Trophoblast cell (in vitro differentiated cells and primary cell): ENCODE results near the gene TLE2.
"Not testable (repeated sequence)": the region's sequence is repeated elsewhere in the genome, so short reads cannot be mapped to it uniquely, and the experiment has no call there.

Experiments used
- DNase-seq, 2 donors: peaks; one replicate each; pipeline ENCODE4 v3.0.0-alpha.2; 2016
- H2AFZ ChIP-seq: 2 replicates; pipeline ENCODE4 v1.6.1; 2013; ENCODE audit warnings: low read length, moderate library complexity, mild to moderate bottlenecking; ENCODE audit not compliant: insufficient read depth, poor library complexity
- H2AK5ac ChIP-seq: 2 replicates; pipeline ENCODE4 v1.6.1; 2013; ENCODE audit warnings: mild to moderate bottlenecking, low read length
- H2BK120ac ChIP-seq: 2 replicates; pipeline ENCODE4 v1.6.1; 2013; ENCODE audit warnings: low read length, mild to moderate bottlenecking, moderate library complexity; ENCODE audit not compliant: insufficient read depth, poor library complexity
- H2BK12ac ChIP-seq: 2 replicates; pipeline ENCODE4 v1.6.1; 2013; ENCODE audit warnings: mild to moderate bottlenecking, low read length, moderate library complexity
- H2BK5ac ChIP-seq: 2 replicates; pipeline ENCODE4 v1.6.1; 2013; ENCODE audit warnings: low read length, low read depth, moderate library complexity, mild to moderate bottlenecking; ENCODE audit not compliant: poor library complexity
- H3K14ac ChIP-seq: 2 replicates; pipeline ENCODE4 v1.6.1; 2013; ENCODE audit warnings: mild to moderate bottlenecking, low read length
- H3K18ac ChIP-seq: 2 replicates; pipeline ENCODE4 v1.6.1; 2013; ENCODE audit warnings: mild to moderate bottlenecking, low read length
- H3K23ac ChIP-seq: 2 replicates; pipeline ENCODE4 v1.6.1; 2013; ENCODE audit warnings: low read length
- H3K27ac ChIP-seq: 2 replicates; pipeline ENCODE4 v1.5.1; 2013; ENCODE audit warnings: low read depth, mild to moderate bottlenecking, inconsistent platforms, low read length, moderate library complexity
- H3K27me3 ChIP-seq: 2 replicates; pipeline ENCODE4 v1.6.1; 2013; ENCODE audit warnings: inconsistent platforms, mild to moderate bottlenecking, low read length, moderate library complexity; ENCODE audit not compliant: insufficient read depth
- H3K36me3 ChIP-seq, 2 experiments: 1 replicate in 1 of 2; 2 replicates in 1 of 2; pipeline ENCODE4 v1.6.1; 2013; ENCODE audit warnings: low read length in 2 of 2, mild to moderate bottlenecking in 2 of 2, moderate library complexity in 1 of 2; ENCODE audit not compliant: insufficient read depth in 2 of 2, control insufficient read depth in 1 of 2
- H3K4ac ChIP-seq: 2 replicates; pipeline ENCODE4 v1.6.1; 2013; ENCODE audit warnings: low read depth, mild to moderate bottlenecking, low read length, moderate library complexity
- H3K4me1 ChIP-seq, 2 experiments: 1 replicate in 1 of 2; 2 replicates in 1 of 2; pipeline ENCODE4 v1.6.1; 2013; ENCODE audit warnings: low read length in 2 of 2, mild to moderate bottlenecking in 2 of 2, moderate library complexity in 1 of 2; ENCODE audit not compliant: insufficient read depth in 2 of 2, control insufficient read depth in 1 of 2
- H3K4me2 ChIP-seq: 2 replicates; pipeline ENCODE4 v1.6.1; 2013; ENCODE audit warnings: inconsistent platforms, mild to moderate bottlenecking, low read length, moderate library complexity
- H3K4me3 ChIP-seq: 2 replicates; pipeline ENCODE4 v1.5.1; 2013; ENCODE audit warnings: mild to moderate bottlenecking, low read depth, low read length, inconsistent platforms
- H3K79me1 ChIP-seq: one replicate; pipeline ENCODE4 v1.6.1; 2013; ENCODE audit warnings: low read length
- H3K79me2 ChIP-seq: 2 replicates; pipeline ENCODE4 v1.6.1; 2013; ENCODE audit warnings: low read length, mild to moderate bottlenecking; ENCODE audit not compliant: control insufficient read depth, insufficient read depth, poor library complexity
- H3K9ac ChIP-seq: 2 replicates; pipeline ENCODE4 v1.6.1; 2013; ENCODE audit warnings: mild to moderate bottlenecking, low read length
- H3K9me3 ChIP-seq: 2 replicates; pipeline ENCODE4 v1.6.1; 2013; ENCODE audit warnings: low read depth, mild to moderate bottlenecking, control low read depth, inconsistent platforms, low read length; ENCODE audit not compliant: insufficient read depth
- H4K12ac ChIP-seq: 2 replicates; pipeline ENCODE4 v1.6.1; 2013; ENCODE audit warnings: low read depth, mild to moderate bottlenecking, low read length, moderate library complexity
- H4K8ac ChIP-seq: 2 replicates; pipeline ENCODE4 v1.6.1; 2013; ENCODE audit warnings: low read depth, mild to moderate bottlenecking, low read length, moderate library complexity
- H4K91ac ChIP-seq: one replicate; pipeline ENCODE4 v1.6.1; 2013; ENCODE audit warnings: low read depth, mild to moderate bottlenecking, low read length, moderate library complexity
- WGBS: extraction: QIAGEN DNeasy Blood & Tissue Kit; methylation state at CpG from one replicate; pipeline ENCODE4 v1.1.7; 2013; ENCODE audit warnings: missing lambda C conversion rate; ENCODE audit not compliant: insufficient read length, insufficient coverage; ENCODE audit errors: extremely low coverage; 5-methylcytosine and 5-hydroxymethylcytosine counted together

TLE2 gene

DNA sequence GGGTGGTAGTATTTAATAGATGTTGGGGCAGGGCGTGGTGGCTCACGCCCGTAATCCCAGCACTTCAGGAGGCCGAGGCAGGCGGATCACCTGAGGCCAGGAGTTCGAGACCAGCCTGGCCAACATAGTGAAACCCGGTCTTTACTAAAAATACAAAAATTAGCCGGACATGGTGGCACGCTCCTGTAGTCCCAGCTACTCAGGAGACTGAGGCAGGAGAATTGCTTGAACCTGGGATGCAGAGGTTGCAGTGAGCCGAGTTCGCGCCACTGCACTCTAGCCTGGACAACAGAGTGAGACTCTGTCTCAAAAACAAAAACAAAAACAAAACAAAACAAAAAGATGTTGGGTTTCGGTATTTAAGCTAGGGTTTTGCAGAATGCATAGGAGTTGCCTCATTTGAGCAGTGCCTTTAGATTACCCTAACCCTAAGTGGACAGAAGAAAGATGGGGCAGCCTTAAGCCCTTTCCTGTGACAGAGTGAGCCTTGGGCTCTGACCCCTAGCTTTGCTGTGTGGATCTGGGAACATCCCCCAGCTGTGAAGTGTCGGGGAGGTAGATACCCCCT lies 8.0 kb upstream of the TLE2 start:
- H2AFZ ChIP-seq, H2BK120ac ChIP-seq, H3K4me3 ChIP-seq, H4K8ac ChIP-seq, H3K23ac ChIP-seq, DNase-seq, H4K12ac ChIP-seq, H3K4ac ChIP-seq, H3K27ac ChIP-seq, H3K18ac ChIP-seq, H3K27me3 ChIP-seq, H2BK5ac ChIP-seq, H3K36me3 ChIP-seq, H2BK12ac ChIP-seq, H3K14ac ChIP-seq, H2AK5ac ChIP-seq, H4K91ac ChIP-seq, H3K9ac ChIP-seq, H3K9me3 ChIP-seq, H3K79me2 ChIP-seq: not testable (repeated sequence)
- Histone ChIP-seq H3K4me2 (peak overlapping the region; percentile 62), H3K4me1 (peaks cover 15 to 19% of the 10 kb centered on the region in 2 experiments), H3K79me1 (peaks cover 12% of the 10 kb centered on the region)
- WGBS = no CpG with 5 or more reads among the region's 14 CpGs

DNA sequence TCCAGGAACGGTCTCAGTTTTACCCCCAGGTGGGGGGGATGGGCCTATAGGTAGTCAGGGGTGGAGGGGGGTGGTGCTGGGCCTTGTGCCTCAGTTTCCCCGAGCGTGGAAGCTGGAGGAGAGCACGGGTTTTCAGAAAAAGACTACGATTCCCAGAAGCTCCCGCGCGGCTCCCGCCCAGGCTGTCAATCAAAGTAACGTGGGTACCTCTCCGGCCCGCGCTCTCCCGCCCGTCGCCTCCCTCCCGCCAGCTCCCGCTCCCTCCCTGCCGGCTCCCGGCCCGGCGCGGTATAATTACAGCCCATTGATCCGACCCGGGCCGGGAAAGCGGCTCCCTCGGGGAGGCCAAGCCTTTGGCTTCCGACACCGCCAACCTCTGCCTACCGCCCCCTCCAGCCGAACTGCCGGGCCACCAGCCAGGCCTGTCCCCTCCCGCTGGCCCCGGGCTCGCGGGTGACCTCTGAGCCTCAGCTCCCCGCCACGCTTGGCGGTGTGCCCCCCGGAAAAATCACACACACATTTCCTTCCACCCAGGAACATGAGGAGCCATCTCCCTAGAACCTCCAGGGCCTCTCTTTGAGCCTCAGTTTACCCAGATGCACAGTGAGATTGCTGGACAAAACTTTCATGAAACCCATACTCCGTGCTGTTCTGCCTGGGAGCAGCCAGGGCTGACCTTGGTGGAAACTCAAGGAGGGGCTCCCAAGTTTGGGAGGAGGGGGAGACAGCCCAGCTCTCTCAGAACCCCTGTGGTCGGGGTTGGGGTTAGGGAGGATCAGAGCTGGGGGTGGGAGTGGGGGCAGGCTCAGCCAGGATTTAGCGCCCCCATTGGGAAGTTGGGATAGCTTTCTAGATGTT lies 7.3 kb upstream of the TLE2 start:
- H3K18ac ChIP-seq = peak overlapping the region; percentile 46
- H3K27ac ChIP-seq = peak overlapping the region; percentile 37
- no peak overlapping the region for H3K9ac ChIP-seq
- H4K12ac ChIP-seq = no peak overlapping the region
- no CpG with 5 or more reads among the region's 44 CpGs for WGBS
- H3K27me3 ChIP-seq = peaks cover 5% of the 10 kb centered on the region
- peak overlapping the region; percentile 42 for H2BK12ac ChIP-seq
- peak overlapping the region; percentile 28 for H3K14ac ChIP-seq
- H3K23ac ChIP-seq = no peak overlapping the region
- peak overlapping the region; percentile 85 for H2AFZ ChIP-seq
- H3K79me1 ChIP-seq = peaks cover 12% of the 10 kb centered on the region
- peak overlapping the region; percentile 62 for H2BK5ac ChIP-seq
- H3K4me2 ChIP-seq = peak overlapping the region; percentile 62
- H3K4me1 ChIP-seq = peaks cover 15 to 19% of the 10 kb centered on the region in 2 experiments
- H2BK120ac ChIP-seq = peak overlapping the region; percentile 39
- peak overlapping the region; percentile 80 for H4K8ac ChIP-seq
- H3K79me2 ChIP-seq = no peaks in the 10 kb centered on the region
- H3K4ac ChIP-seq = no peak overlapping the region
- H4K91ac ChIP-seq = peak overlapping the region; percentile 57
- H2AK5ac ChIP-seq = no peak overlapping the region
- no peaks in the 10 kb centered on the region for H3K36me3 ChIP-seq
- H3K9me3 ChIP-seq = no peaks in the 10 kb centered on the region
- H3K4me3 ChIP-seq = peak overlapping the region; percentile 68
- peak; percentile 86 to 90 for DNase-seq

GRCh38 chr19:3035542-3036118 lies 6.5 kb upstream of the TLE2 start:
- no peak overlapping the region for H3K14ac ChIP-seq
- DNase-seq = peak; percentile 97 to 98
- no peaks in the 10 kb centered on the region for H3K79me2 ChIP-seq
- no peak overlapping the region for H3K4ac ChIP-seq
- H3K18ac ChIP-seq = no peak overlapping the region
- H3K4me2 ChIP-seq = peak overlapping the region; percentile 78
- H2AK5ac ChIP-seq = no peak overlapping the region
- H4K8ac ChIP-seq = peak overlapping the region; percentile 80
- peaks cover 12% of the 10 kb centered on the region for H3K79me1 ChIP-seq
- H3K9me3 ChIP-seq = peaks cover 1% of the 10 kb centered on the region
- peak overlapping the region; percentile 68 for H3K4me3 ChIP-seq
- no peaks in the 10 kb centered on the region for H3K36me3 ChIP-seq
- H4K91ac ChIP-seq = peak overlapping the region; percentile 57
- H3K4me1 ChIP-seq = peaks cover 15 to 19% of the 10 kb centered on the region in 2 experiments
- H3K27me3 ChIP-seq = peaks cover 2% of the 10 kb centered on the region
- peak overlapping the region; percentile 85 for H2AFZ ChIP-seq
- H2BK5ac ChIP-seq = peak overlapping the region; percentile 62
- peak overlapping the region; percentile 37 for H3K27ac ChIP-seq
- peak overlapping the region; percentile 67 for H4K12ac ChIP-seq
- no CpG with 5 or more reads among the region's 29 CpGs for WGBS
- no peak overlapping the region for H3K23ac ChIP-seq
- peak overlapping the region; percentile 39 for H2BK120ac ChIP-seq
- no peak overlapping the region for H3K9ac ChIP-seq
- H2BK12ac ChIP-seq = peak overlapping the region; percentile 60

DNA sequence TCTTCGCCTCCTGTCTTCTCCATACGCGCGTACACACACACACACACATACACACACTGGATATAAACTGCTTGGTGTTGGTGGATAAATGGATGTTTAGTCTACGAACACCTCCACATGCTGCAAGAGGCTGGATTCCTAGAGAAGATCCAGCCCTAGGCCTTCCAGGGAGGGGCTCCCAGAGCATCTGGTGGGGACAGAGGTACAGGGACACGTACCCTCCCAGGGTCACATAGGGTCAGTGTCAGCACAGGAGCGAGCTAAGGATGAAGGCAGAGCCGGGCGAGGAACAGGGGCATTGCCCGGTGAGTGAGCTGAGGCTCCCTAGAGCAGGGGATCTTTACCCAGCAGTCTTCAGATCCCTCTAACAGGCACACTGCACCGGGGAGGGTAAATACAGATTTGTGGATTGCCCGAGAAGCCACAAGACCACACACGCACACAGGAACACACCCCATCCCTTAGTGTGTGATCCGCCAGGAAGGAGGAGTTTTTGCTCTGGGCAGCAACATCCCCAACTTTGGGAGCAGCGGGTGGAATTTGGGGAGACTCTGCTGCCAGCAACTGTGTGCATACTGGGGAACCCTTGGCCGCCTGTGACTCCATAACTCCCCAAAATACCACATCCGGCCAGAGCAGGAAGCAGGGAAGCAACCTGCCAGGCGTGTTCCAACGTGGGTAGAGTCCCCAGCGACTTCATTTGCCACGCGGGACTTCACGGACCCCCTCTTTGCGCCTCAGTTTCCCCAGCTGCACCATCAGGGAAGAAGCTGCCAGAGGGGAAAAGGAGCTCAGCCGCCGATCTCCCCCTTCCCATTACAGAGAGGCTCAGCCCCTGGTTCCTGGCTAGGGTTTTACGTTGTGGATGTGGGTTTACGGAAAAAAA lies 5.8 kb upstream of the TLE2 start:
- Histone ChIP-seq H2AFZ (no peak overlapping the region), H4K8ac (peak overlapping the region; percentile 72), H4K91ac (peak overlapping the region; percentile 47), H3K36me3 (no peaks in the 10 kb centered on the region), H2AK5ac (peak overlapping the region; percentile 16), H3K79me2 (no peaks in the 10 kb centered on the region), H2BK120ac (peak overlapping the region; percentile 28), H3K23ac (no peak overlapping the region), H3K4me1 (peaks cover 15 to 19% of the 10 kb centered on the region in 2 experiments), H3K4me2 (peak overlapping the region; percentile 78), H3K18ac (no peak overlapping the region), H2BK12ac (peak overlapping the region; percentile 35), H2BK5ac (no peak overlapping the region), H3K9ac (peak overlapping the region; percentile 31), H3K9me3 (peaks cover 1% of the 10 kb centered on the region), H3K79me1 (peaks cover 12% of the 10 kb centered on the region), H3K4ac (no peak overlapping the region), H3K27me3 (peaks cover 9% of the 10 kb centered on the region), H3K27ac (no peak overlapping the region), H4K12ac (no peak overlapping the region), H3K4me3 (no peak overlapping the region), H3K14ac (peak overlapping the region; percentile 71)
- no peak for DNase-seq
- no CpG with 5 or more reads among the region's 28 CpGs for WGBS
